SK-N-SH (cell line): ENCODE results near the gene STK35.

Experiments
- CTCF ChIP-seq: fragments of 200-600 bp; sonication (generic); IDR thresholded peaks from 2 replicates; pipeline ENCODE4 v1.6.1; 2017; ENCODE audit warnings: antibody characterized with exemption, mild to moderate bottlenecking, moderate library complexity
- EP300 ChIP-seq, 2 experiments: IDR thresholded peaks; 2 replicates each; pipeline versions ENCODE4 v1.4.0 to v1.6.1; 2012; ENCODE audit warnings: borderline replicate concordance in 1 of 2, low read depth in 1 of 2, low read length in 1 of 2
- FOXJ3 ChIP-seq: sonication (generic); formaldehyde crosslinking; IDR thresholded peaks from 2 replicates; pipeline ENCODE4 v1.5.1; 2020; ENCODE audit warnings: mild to moderate bottlenecking, missing genetic modification reagents
- FOXM1 ChIP-seq: IDR thresholded peaks from 2 replicates; pipeline ENCODE4 v1.4.0; 2012; ENCODE audit warnings: low read depth, mild to moderate bottlenecking
- MXI1 ChIP-seq: IDR thresholded peaks from 2 replicates; pipeline ENCODE4 v1.6.1; 2012; ENCODE audit warnings: mild to moderate bottlenecking, low read depth, low read length, improper control_type of control experiment
- POLR2AphosphoS5 ChIP-seq: IDR thresholded peaks from 2 replicates; pipeline ENCODE4 v1.6.1; 2012; ENCODE audit warnings: low read depth, low read length
- RAD21 ChIP-seq: IDR thresholded peaks from 2 replicates; pipeline ENCODE4 v1.6.1; 2012; ENCODE audit warnings: mild to moderate bottlenecking, low read length
- RCOR1 ChIP-seq: fragments of 150-350 bp; IDR thresholded peaks from 2 replicates; pipeline ENCODE4 v1.6.1; 2017; ENCODE audit warnings: antibody characterized with exemption, low read length
- SMC3 ChIP-seq: IDR thresholded peaks from 2 replicates; pipeline ENCODE4 v1.6.1; 2012; ENCODE audit warnings: low read depth, low read length, improper control_type of control experiment
- USF1 ChIP-seq: IDR thresholded peaks from 2 replicates; pipeline ENCODE4 v1.4.0; 2012; ENCODE audit warnings: low read depth, borderline replicate concordance
- USF2 ChIP-seq: fragments of 150-350 bp; IDR thresholded peaks from 2 replicates; pipeline ENCODE4 v1.6.1; 2017; ENCODE audit warnings: antibody characterized with exemption, low read length, low read depth, borderline replicate concordance

- TF ChIP-seq MXI1 = no peak
- TF ChIP-seq CTCF = no peak
- no peak for TF ChIP-seq RAD21
- no peak for TF ChIP-seq USF2
- TF ChIP-seq SMC3 = no peak
- TF ChIP-seq FOXJ3 (CRISPR knock-in tag) = no peak
- no peak for TF ChIP-seq POLR2AphosphoS5
- TF ChIP-seq RCOR1 = no peak
- TF ChIP-seq USF1 = no peak
- TF ChIP-seq FOXM1 = no peak
- TF ChIP-seq EP300 (IDR thresholded peaks at IDR 0.05; ENCODE audit: borderline replicate concordance in 1 of 2, low read depth in 1 of 2, low read length in 1 of 2) = no peak
Measured at GRCh38 chr20:2125474-2126112, 24.0 kb downstream of the STK35 start.
